Endometrial microvascular endothelial cells (primary cell): ENCODE data around the gene CREBBP. TPM values are rescaled to one million over a fixed set of nuclear protein-coding genes. Genes with fewer than 3 reads are reported as not detected.

Experiments
- in situ Hi-C: cut with HindIII; loops from 2 replicates; pipeline ENCODE4 v1.10.0; 2017; ENCODE audit warnings: low sequenced_read_pairs, low pct_unique_long_range_greater_than_20kb; ENCODE audit errors: inconsistent ontology term
- total RNA-seq: library from RNA; depleted of rRNA; stranded (reverse); fragments of >200 nt; gene quantifications from one replicate; pipeline ENCODE4 v1.2.3, GENCODE V29; 2015; ENCODE audit errors: inconsistent ontology term

Gene CREBBP
- total RNA-seq, 1 donor from 2014 or later: 12.5 TPM

- in situ Hi-C loops: no loop called here
These were observed 120.0 kb downstream of the CREBBP start for GRCh38 chr16:3760518-3760917.

GRCh38 chr16:3759736-3760135 lies 120.8 kb downstream of the CREBBP start:
- in situ Hi-C loops: no loop called here

GRCh38 chr16:3756113-3756512 lies 124.4 kb downstream of the CREBBP start:
- in situ Hi-C loops: no loop called here

- in situ Hi-C loops: no loop called here
These were observed 125.3 kb downstream of the CREBBP start for GRCh38 chr16:3755249-3755648.

- in situ Hi-C loops: no loop called here
These were observed 125.7 kb downstream of the CREBBP start for GRCh38 chr16:3754772-3755171.

GRCh38 chr16:3754081-3754703 lies 126.3 kb downstream of the CREBBP start:
- in situ Hi-C loops: no loop called here

GRCh38 chr16:3752984-3753383 lies 127.5 kb downstream of the CREBBP start:
- in situ Hi-C loops: no loop called here

- in situ Hi-C loops: no loop called here
These were observed 128.6 kb downstream of the CREBBP start for GRCh38 chr16:3751878-3752277.

- in situ Hi-C loops: no loop called here
These were observed 132.2 kb downstream of the CREBBP start for GRCh38 chr16:3748307-3748706.

- in situ Hi-C loops: no loop called here
These were observed 134.7 kb downstream of the CREBBP start for GRCh38 chr16:3745751-3746355.

- in situ Hi-C loops: no loop called here
These were observed 136.5 kb downstream of the CREBBP start for GRCh38 chr16:3744018-3744417.

- in situ Hi-C loops: no loop called here
These were observed 139.6 kb downstream of the CREBBP start for GRCh38 chr16:3740934-3741333.

- in situ Hi-C loops: no loop called here
These were observed 140.3 kb downstream of the CREBBP start for GRCh38 chr16:3740186-3740585.

- in situ Hi-C loops: no loop called here
These were observed 140.9 kb downstream of the CREBBP start for GRCh38 chr16:3739636-3740035.

- in situ Hi-C loops: no loop called here
These were observed 142.0 kb downstream of the CREBBP start for GRCh38 chr16:3738541-3738940.

- in situ Hi-C loops: no loop called here
These were observed 142.4 kb downstream of the CREBBP start for GRCh38 chr16:3738128-3738527.

- in situ Hi-C loops: no loop called here
These were observed 143.3 kb downstream of the CREBBP start for GRCh38 chr16:3737181-3737580.

GRCh38 chr16:3736116-3736515 lies 144.4 kb downstream of the CREBBP start:
- in situ Hi-C loops: no loop called here

- in situ Hi-C loops: no loop called here
These were observed 145.0 kb downstream of the CREBBP start for GRCh38 chr16:3735541-3735940.

GRCh38 chr16:3734758-3735221 lies 145.7 kb downstream of the CREBBP start:
- in situ Hi-C loops: no loop called here
